Measurements from ENCODE around the gene PPP6R2.

The PPP6R2 gene

GRCh38 chr22:50435291-50436014 lies 92.3 kb downstream of the PPP6R2 start:
- no peak for DNase-seq

- DNase-seq: no peak
Measured at GRCh38 chr22:50436015-50436830, 93.1 kb downstream of the PPP6R2 start.

GRCh38 chr22:50436841-50437341 lies 93.8 kb downstream of the PPP6R2 start:
- no peak for DNase-seq

- DNase-seq: no peak
Measured at GRCh38 chr22:50437511-50438304, 94.6 kb downstream of the PPP6R2 start.

- no peak for DNase-seq
Measured at GRCh38 chr22:50438305-50439275, 95.5 kb downstream of the PPP6R2 start.

GRCh38 chr22:50439314-50439870 lies 96.3 kb downstream of the PPP6R2 start:
- DNase-seq: no peak

- DNase-seq: no peak
Measured at GRCh38 chr22:50439871-50440331, 96.8 kb downstream of the PPP6R2 start.

- no peak for DNase-seq
Measured at GRCh38 chr22:50440544-50441249, 97.6 kb downstream of the PPP6R2 start.

GRCh38 chr22:50441428-50441993 lies 98.4 kb downstream of the PPP6R2 start:
- DNase-seq: no peak

GRCh38 chr22:50443197-50443596 lies 100.1 kb downstream of the PPP6R2 start:
- DNase-seq: no peak

GRCh38 chr22:50443801-50444625 lies 100.9 kb downstream of the PPP6R2 start:
- DNase-seq: no peak

GRCh38 chr22:50444663-50445062 lies 101.5 kb downstream of the PPP6R2 start:
- DNase-seq: no peak

- DNase-seq: no peak
Measured at GRCh38 chr22:50445071-50445879, 102.1 kb downstream of the PPP6R2 start.

GRCh38 chr22:50445880-50446707 lies 103.0 kb downstream of the PPP6R2 start:
- no peak for DNase-seq

- no peak for DNase-seq
Measured at GRCh38 chr22:50446708-50447575, 103.8 kb downstream of the PPP6R2 start.
